Liver (tissue), 9 donors: ENCODE measurements around the gene MOCS2. TPM values are rescaled to one million over a fixed set of nuclear protein-coding genes. Genes with fewer than 3 reads are reported as not detected.

Source experiments
- DNase-seq: peaks from one replicate; pipeline ENCODE4 v3.0.0-alpha.2; 2017; ENCODE audit warnings: low spot score
- H3K27ac ChIP-seq, 2 donors: one replicate each; pipeline ENCODE4 v1.7.0; 2013; ENCODE audit warnings: inconsistent platforms in 2 of 2, low read length in 2 of 2, control low read depth in 1 of 2, low read depth in 1 of 2, mild to moderate bottlenecking in 1 of 2
- H3K27me3 ChIP-seq, 4 donors: one replicate each; pipeline versions ENCODE4 v1.6.1 to v1.7.0; 2013; ENCODE audit warnings: low read length in 3 of 4, inconsistent platforms in 1 of 4, mild to moderate bottlenecking in 1 of 4, moderate library complexity in 1 of 4; ENCODE audit not compliant: control insufficient read depth in 4 of 4, insufficient read depth in 4 of 4
- H3K36me3 ChIP-seq, 4 donors: one replicate each; pipeline versions ENCODE4 v1.6.1 to v1.7.0; 2013; ENCODE audit warnings: low read length in 3 of 4, mild to moderate bottlenecking in 3 of 4, low read depth in 1 of 4, moderate library complexity in 1 of 4; ENCODE audit not compliant: control insufficient read depth in 4 of 4, insufficient read depth in 3 of 4
- H3K4me1 ChIP-seq, 4 donors: one replicate each; pipeline versions ENCODE4 v1.6.1 to v1.7.0; 2013; ENCODE audit warnings: low read length in 3 of 4, mild to moderate bottlenecking in 3 of 4, moderate library complexity in 1 of 4; ENCODE audit not compliant: control insufficient read depth in 4 of 4, insufficient read depth in 4 of 4
- H3K4me3 ChIP-seq, 3 donors: one replicate each; pipeline versions ENCODE4 v1.6.1 to v1.7.0; 2013; ENCODE audit warnings: low read length in 3 of 3, control low read depth in 1 of 3, low read depth in 1 of 3, mild to moderate bottlenecking in 1 of 3
- H3K9ac ChIP-seq, 2 donors: one replicate each; pipeline ENCODE4 v1.7.0; 2013; ENCODE audit warnings: low read length in 2 of 2, mild to moderate bottlenecking in 2 of 2, moderate library complexity in 2 of 2, control low read depth in 1 of 2, low read depth in 1 of 2
- H3K9me3 ChIP-seq, 4 donors: one replicate each; pipeline versions ENCODE4 v1.6.1 to v1.7.0; 2013; ENCODE audit warnings: low read length in 3 of 4; ENCODE audit not compliant: control insufficient read depth in 4 of 4
- EGR1 ChIP-seq, 2 donors: IDR thresholded peaks; 2 replicates each; pipeline ENCODE4 v1.6.1; 2016 to 2018; ENCODE audit warnings: antibody characterized with exemption in 2 of 2, low read depth in 2 of 2
- FOXA1 ChIP-seq: IDR thresholded peaks from 2 replicates; pipeline ENCODE4 v1.6.1; 2016; ENCODE audit warnings: antibody characterized with exemption
- FOXA2 ChIP-seq: IDR thresholded peaks from 2 replicates; pipeline ENCODE4 v1.6.1; 2016; ENCODE audit warnings: antibody characterized with exemption
- GABPA ChIP-seq, 2 donors: IDR thresholded peaks in 1 of 2; conservative IDR thresholded peaks in 1 of 2; 2 replicates each; pipeline ENCODE4 v1.6.1; 2016; ENCODE audit warnings: antibody characterized with exemption in 2 of 2, mild to moderate bottlenecking in 1 of 2, moderate library complexity in 1 of 2
- HNF4A ChIP-seq, 2 donors: conservative IDR thresholded peaks; 2 replicates each; pipeline ENCODE4 v1.6.1; 2016; ENCODE audit warnings: antibody characterized with exemption in 2 of 2, mild to moderate bottlenecking in 2 of 2
- HNF4G ChIP-seq: IDR thresholded peaks from 2 replicates; pipeline ENCODE4 v1.6.1; 2016; ENCODE audit warnings: antibody characterized with exemption
- JUND ChIP-seq, 2 donors: IDR thresholded peaks; 2 replicates each; pipeline ENCODE4 v1.6.1; 2016; ENCODE audit warnings: antibody characterized with exemption in 2 of 2
- NR2F2 ChIP-seq: IDR thresholded peaks from 2 replicates; pipeline ENCODE4 v1.6.1; 2016; ENCODE audit warnings: antibody characterized with exemption
- RAD21 ChIP-seq, 2 donors: IDR thresholded peaks; 2 replicates each; pipeline ENCODE4 v1.6.1; 2016; ENCODE audit warnings: antibody characterized with exemption in 2 of 2, mild to moderate bottlenecking in 2 of 2
- RXRA ChIP-seq, 2 donors: IDR thresholded peaks; 2 replicates each; pipeline ENCODE4 v1.6.1; 2017 to 2018; ENCODE audit warnings: antibody characterized with exemption in 2 of 2, mild to moderate bottlenecking in 1 of 2
- SP1 ChIP-seq: IDR thresholded peaks from 2 replicates; pipeline ENCODE4 v1.6.1; 2018; ENCODE audit warnings: antibody characterized with exemption, mild to moderate bottlenecking
- TAF1 ChIP-seq: conservative IDR thresholded peaks from 2 replicates; pipeline ENCODE4 v1.6.1; 2016; ENCODE audit warnings: antibody characterized with exemption, mild to moderate bottlenecking
- YY1 ChIP-seq: IDR thresholded peaks from 2 replicates; pipeline ENCODE4 v1.6.1; 2016; ENCODE audit warnings: antibody characterized with exemption, mild to moderate bottlenecking
- WGBS: extraction: QIAGEN DNeasy Blood & Tissue Kit; methylation state at CpG from one replicate; pipeline ENCODE4 v1.1.7; 2013; 5-methylcytosine and 5-hydroxymethylcytosine counted together
- polyA plus RNA-seq, 2 donors: library from polyadenylated mRNA; stranded (reverse) in 1 of 2; unstranded in 1 of 2; fragments of 200-250 nt in 1 of 2; fragments of >200 nt in 1 of 2; fragmentation: Nextera tagmentation in 1 of 2; extraction: Ambion mirVana in 1 of 2; gene quantifications; one replicate each; pipeline versions ENCODE4 v1.2.1 to v1.2.3, GENCODE V29; 2013 to 2015
- total RNA-seq, 2 donors: library from RNA; depleted of rRNA; stranded (reverse); fragments of >200 nt; gene quantifications; one replicate each; pipeline ENCODE4 v1.2.3, GENCODE V29; 2014
- TF ChIP-seq, protein P1 (sequence below): IDR thresholded peaks from 2 replicates; pipeline ENCODE4 v1.6.1; 2016; ENCODE audit warnings: antibody characterized with exemption, mild to moderate bottlenecking
- TF ChIP-seq, protein P2 (sequence below): IDR thresholded peaks from 2 replicates; pipeline ENCODE4 v1.6.1; 2016; ENCODE audit warnings: antibody characterized with exemption
- TF ChIP-seq, protein P3 (sequence below): fragments of 150-350 bp; IDR thresholded peaks from 2 replicates; pipeline ENCODE4 v1.5.1; 2017; ENCODE audit warnings: improper control_type of control experiment, low read depth, low read length; ENCODE audit not compliant: missing input control
- TF ChIP-seq, protein P4 (sequence below): IDR thresholded peaks from 2 replicates; pipeline ENCODE4 v1.6.1; 2016; ENCODE audit warnings: antibody characterized with exemption
- TF ChIP-seq, protein P5 (sequence below): IDR thresholded peaks from 2 replicates; pipeline ENCODE4 v1.6.1; 2016; ENCODE audit warnings: antibody characterized with exemption
- donor health status: healthy.
- donor health status: healthy.
- donor health status: healthy.
- donor health status: healthy.
- donor health status: healthy.

MOCS2 gene
- total and polyA plus RNA-seq, 4 donors: 13.2 to 58.5 (median 39.1) TPM

DNA sequence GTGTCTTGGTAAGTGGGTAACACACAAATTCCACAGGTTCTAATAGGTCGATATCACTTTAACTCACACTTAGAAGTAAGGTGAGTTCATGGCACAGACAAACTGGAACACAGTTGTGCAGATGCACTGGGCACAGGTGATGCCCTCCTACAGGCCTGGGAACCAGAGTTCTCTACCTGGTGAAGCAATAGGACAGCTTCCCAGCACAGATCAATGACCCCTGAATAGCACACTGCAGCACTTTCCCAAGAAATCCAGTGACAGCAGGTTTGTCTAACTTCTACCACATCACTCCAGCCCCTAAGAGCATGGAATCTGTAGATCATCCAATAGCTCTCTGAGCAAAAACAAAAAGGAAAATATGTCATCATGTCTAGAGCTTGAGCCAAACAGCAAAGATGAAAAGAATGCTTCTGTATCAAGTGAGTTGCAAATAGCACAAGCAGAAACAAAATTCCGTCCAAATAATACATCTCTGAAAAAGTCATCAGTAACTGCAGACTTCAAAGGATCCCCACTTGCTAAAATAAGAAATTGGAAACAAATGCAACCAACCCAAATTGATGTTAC is 33.5 kb downstream of the MOCS2 start:
- DNase-seq: no peak
- Histone ChIP-seq H3K4me3 (no peak overlapping the region), H3K9me3 (no peaks in the 10 kb centered on the region), H3K4me1 (no peaks in the 10 kb centered on the region), H3K27ac (no peak overlapping the region), H3K9ac (no peak overlapping the region), H3K36me3 (no peaks in the 10 kb centered on the region), H3K27me3 (no peaks in the 10 kb centered on the region)
- 85% methylated on average over 2 of the region's 2 CpGs for WGBS
- TF ChIP-seq RAD21 (IDR thresholded peaks at IDR 0.05) (no peak), HNF4G (no peak), RXRA (IDR thresholded peaks at IDR 0.05) (peak; percentile 64 to 76), HNF4A (conservative IDR thresholded peaks at IDR 0.05) (peak; percentile 19 to 21)
- TF ChIP-seq, protein P1, sequence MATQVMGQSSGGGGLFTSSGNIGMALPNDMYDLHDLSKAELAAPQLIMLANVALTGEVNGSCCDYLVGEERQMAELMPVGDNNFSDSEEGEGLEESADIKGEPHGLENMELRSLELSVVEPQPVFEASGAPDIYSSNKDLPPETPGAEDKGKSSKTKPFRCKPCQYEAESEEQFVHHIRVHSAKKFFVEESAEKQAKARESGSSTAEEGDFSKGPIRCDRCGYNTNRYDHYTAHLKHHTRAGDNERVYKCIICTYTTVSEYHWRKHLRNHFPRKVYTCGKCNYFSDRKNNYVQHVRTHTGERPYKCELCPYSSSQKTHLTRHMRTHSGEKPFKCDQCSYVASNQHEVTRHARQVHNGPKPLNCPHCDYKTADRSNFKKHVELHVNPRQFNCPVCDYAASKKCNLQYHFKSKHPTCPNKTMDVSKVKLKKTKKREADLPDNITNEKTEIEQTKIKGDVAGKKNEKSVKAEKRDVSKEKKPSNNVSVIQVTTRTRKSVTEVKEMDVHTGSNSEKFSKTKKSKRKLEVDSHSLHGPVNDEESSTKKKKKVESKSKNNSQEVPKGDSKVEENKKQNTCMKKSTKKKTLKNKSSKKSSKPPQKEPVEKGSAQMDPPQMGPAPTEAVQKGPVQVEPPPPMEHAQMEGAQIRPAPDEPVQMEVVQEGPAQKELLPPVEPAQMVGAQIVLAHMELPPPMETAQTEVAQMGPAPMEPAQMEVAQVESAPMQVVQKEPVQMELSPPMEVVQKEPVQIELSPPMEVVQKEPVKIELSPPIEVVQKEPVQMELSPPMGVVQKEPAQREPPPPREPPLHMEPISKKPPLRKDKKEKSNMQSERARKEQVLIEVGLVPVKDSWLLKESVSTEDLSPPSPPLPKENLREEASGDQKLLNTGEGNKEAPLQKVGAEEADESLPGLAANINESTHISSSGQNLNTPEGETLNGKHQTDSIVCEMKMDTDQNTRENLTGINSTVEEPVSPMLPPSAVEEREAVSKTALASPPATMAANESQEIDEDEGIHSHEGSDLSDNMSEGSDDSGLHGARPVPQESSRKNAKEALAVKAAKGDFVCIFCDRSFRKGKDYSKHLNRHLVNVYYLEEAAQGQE: no peak

DNA sequence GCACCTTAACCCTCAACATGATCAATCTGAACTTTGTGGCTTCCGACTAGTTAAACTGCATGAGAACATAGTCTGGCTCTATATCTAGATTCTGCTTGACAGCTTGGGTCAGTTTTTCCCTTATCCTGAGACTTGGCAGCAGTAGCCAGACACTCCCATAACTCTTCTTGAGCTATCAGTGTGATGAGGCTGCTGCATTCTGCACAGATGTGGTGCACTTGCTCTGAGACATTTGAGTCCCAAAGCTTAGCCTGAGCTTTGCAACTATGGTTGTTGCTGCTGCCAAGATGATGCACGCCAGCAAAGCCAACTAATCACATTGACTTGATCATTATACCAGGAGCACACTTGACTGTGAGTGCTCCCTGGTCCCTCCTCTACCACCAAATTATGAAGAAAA is 36.2 kb downstream of the MOCS2 start:
- Histone ChIP-seq H3K9me3 (no peaks in the 10 kb centered on the region), H3K4me3 (no peak overlapping the region), H3K36me3 (no peaks in the 10 kb centered on the region), H3K4me1 (no peaks in the 10 kb centered on the region), H3K9ac (no peak overlapping the region), H3K27me3 (no peaks in the 10 kb centered on the region), H3K27ac (no peak overlapping the region)
- DNase-seq: no peak
- TF ChIP-seq SP1 (no peak), EGR1 (IDR thresholded peaks at IDR 0.05; ENCODE audit: low read depth in 2 of 2) (no peak), TAF1 (no peak), HNF4A (conservative IDR thresholded peaks at IDR 0.05) (no peak), GABPA (IDR thresholded peaks at IDR 0.05 in 1 of 2, conservative IDR thresholded peaks at IDR 0.05 in 1 of 2) (no peak), HNF4G (no peak), RAD21 (IDR thresholded peaks at IDR 0.05) (no peak), RXRA (IDR thresholded peaks at IDR 0.05) (no peak), YY1 (no peak), JUND (IDR thresholded peaks at IDR 0.05) (no peak), NR2F2 (no peak), FOXA2 (no peak), FOXA1 (no peak)
- TF ChIP-seq, protein P2, sequence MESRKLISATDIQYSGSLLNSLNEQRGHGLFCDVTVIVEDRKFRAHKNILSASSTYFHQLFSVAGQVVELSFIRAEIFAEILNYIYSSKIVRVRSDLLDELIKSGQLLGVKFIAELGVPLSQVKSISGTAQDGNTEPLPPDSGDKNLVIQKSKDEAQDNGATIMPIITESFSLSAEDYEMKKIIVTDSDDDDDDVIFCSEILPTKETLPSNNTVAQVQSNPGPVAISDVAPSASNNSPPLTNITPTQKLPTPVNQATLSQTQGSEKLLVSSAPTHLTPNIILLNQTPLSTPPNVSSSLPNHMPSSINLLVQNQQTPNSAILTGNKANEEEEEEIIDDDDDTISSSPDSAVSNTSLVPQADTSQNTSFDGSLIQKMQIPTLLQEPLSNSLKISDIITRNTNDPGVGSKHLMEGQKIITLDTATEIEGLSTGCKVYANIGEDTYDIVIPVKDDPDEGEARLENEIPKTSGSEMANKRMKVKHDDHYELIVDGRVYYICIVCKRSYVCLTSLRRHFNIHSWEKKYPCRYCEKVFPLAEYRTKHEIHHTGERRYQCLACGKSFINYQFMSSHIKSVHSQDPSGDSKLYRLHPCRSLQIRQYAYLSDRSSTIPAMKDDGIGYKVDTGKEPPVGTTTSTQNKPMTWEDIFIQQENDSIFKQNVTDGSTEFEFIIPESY: no peak
- TF ChIP-seq, protein P3, sequence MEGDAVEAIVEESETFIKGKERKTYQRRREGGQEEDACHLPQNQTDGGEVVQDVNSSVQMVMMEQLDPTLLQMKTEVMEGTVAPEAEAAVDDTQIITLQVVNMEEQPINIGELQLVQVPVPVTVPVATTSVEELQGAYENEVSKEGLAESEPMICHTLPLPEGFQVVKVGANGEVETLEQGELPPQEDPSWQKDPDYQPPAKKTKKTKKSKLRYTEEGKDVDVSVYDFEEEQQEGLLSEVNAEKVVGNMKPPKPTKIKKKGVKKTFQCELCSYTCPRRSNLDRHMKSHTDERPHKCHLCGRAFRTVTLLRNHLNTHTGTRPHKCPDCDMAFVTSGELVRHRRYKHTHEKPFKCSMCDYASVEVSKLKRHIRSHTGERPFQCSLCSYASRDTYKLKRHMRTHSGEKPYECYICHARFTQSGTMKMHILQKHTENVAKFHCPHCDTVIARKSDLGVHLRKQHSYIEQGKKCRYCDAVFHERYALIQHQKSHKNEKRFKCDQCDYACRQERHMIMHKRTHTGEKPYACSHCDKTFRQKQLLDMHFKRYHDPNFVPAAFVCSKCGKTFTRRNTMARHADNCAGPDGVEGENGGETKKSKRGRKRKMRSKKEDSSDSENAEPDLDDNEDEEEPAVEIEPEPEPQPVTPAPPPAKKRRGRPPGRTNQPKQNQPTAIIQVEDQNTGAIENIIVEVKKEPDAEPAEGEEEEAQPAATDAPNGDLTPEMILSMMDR: no peak
- TF ChIP-seq, protein P1: no peak
- TF ChIP-seq, protein P4, sequence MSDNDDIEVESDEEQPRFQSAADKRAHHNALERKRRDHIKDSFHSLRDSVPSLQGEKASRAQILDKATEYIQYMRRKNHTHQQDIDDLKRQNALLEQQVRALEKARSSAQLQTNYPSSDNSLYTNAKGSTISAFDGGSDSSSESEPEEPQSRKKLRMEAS: no peak
- TF ChIP-seq, protein P5, sequence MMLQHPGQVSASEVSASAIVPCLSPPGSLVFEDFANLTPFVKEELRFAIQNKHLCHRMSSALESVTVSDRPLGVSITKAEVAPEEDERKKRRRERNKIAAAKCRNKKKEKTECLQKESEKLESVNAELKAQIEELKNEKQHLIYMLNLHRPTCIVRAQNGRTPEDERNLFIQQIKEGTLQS: no peak
- 87% methylated on average over 2 of the region's 2 CpGs for WGBS
